Ovary (tissue), 9 donors: ENCODE data around the gene CSF2. TPM values are rescaled to one million over a fixed set of nuclear protein-coding genes. Genes with fewer than 3 reads are reported as not detected.

Experiments used
- DNase-seq, 5 donors: peaks; one replicate each; pipeline ENCODE4 v3.0.0-alpha.2; 2019 to 2020
- H3K27ac ChIP-seq, 2 donors: fragments of 200-600 bp; one replicate each; pipeline versions ENCODE4 v1.5.1 to v1.8.0; 2019 to 2022
- H3K27me3 ChIP-seq: fragments of 200-600 bp; one replicate; pipeline ENCODE4 v1.8.0; 2022
- H3K36me3 ChIP-seq: fragments of 200-600 bp; sonication (generic); one replicate; pipeline ENCODE4 v1.5.1; 2019
- H3K4me1 ChIP-seq: one replicate; pipeline ENCODE4 v1.8.1; 2013; ENCODE audit warnings: mild to moderate bottlenecking, moderate library complexity; ENCODE audit not compliant: insufficient read depth
- H3K4me3 ChIP-seq: fragments of 200-600 bp; sonication (generic); one replicate; pipeline ENCODE4 v1.5.1; 2017
- H3K9me3 ChIP-seq, 2 donors: fragments of 200-600 bp in 1 of 2; sonication (generic) in 1 of 2; one replicate each; pipeline versions ENCODE4 v1.5.1 to v1.8.1; 2013 to 2019; ENCODE audit warnings: mild to moderate bottlenecking in 1 of 2, moderate library complexity in 1 of 2
- CTCF ChIP-seq, 3 donors: fragments of 450-650 bp in 2 of 3; fragments of 200-600 bp in 1 of 3; IDR thresholded peaks; one replicate each; pipeline versions ENCODE4 v1.5.1 to v1.8.0; 2016 to 2022; ENCODE audit warnings: antibody characterized with exemption in 3 of 3, mild to moderate bottlenecking in 1 of 3
- EP300 ChIP-seq: sonication (generic); formaldehyde crosslinking; IDR thresholded peaks from one replicate; pipeline ENCODE4 v1.6.1; 2017; ENCODE audit warnings: antibody characterized with exemption
- POLR2A ChIP-seq: fragments of 450-650 bp; IDR thresholded peaks from one replicate; pipeline ENCODE4 v1.6.1; 2017; ENCODE audit warnings: antibody characterized with exemption, mild to moderate bottlenecking, moderate library complexity
- WGBS, 3 donors: extraction: QIAGEN DNeasy Blood & Tissue Kit in 1 of 3; methylation state at CpG; one replicate each; pipeline versions ENCODE4 v1.1.5 to v1.1.7; 2013 to 2017; 5-methylcytosine and 5-hydroxymethylcytosine counted together
- intact Hi-C, 4 donors: fragments of 100-400 bp; cut with DNase I; formaldehyde crosslinking; loops; one replicate each; pipeline versions ENCODE4 v1.11.0 to v1.15.1; 2022 to 2023
- polyA plus RNA-seq, 2 donors: library from polyadenylated mRNA; stranded (reverse); fragments of 200-250 nt in 1 of 2; fragments of 350-450 nt in 1 of 2; fragmentation: Illumina TruSeq in 1 of 2; extraction: RNeasy Lipid Tissue Mini Kit (QIAGEN cat#74804) in 1 of 2; gene quantifications; one replicate each; pipeline ENCODE4 v1.2.3, GENCODE V29; 2013 to 2014
- total RNA-seq, 7 donors: library from RNA; depleted of rRNA in 2 of 7; stranded (reverse); fragments of >200 nt in 2 of 7; fragmentation: NEBNext Ultra II Directional in 3 of 7; extraction: Animal tissue kit (Norgen Biotek cat#: 25700) in 3 of 7; gene quantifications; one replicate each; pipeline versions ENCODE4 v1.1.0 to v1.2.4, GENCODE V29; 2016 to 2023
- donor health status: DM: no; HTN: no; CAD: no; lungs with moderate emphysema.
- donor health status: DM: no; HTN: no; CAD: no.
- donor health status: Bipolar disorder and iron deficiency.
- donor health status: DM: yes; HTN: yes; CAD: no.
- donor health status: DM: no; HTN: no; CAD: no.
- donor health status: DM: yes; HTN: yes; CAD: no.

Gene CSF2
- total and polyA plus RNA-seq, 9 donors = 0.28 TPM; not detected in 8

- no peak overlapping the region for H3K4me3 ChIP-seq
- intact Hi-C loops = no loop called here
- no peaks in the 10 kb centered on the region for H3K4me1 ChIP-seq
- WGBS, 3 donors = 80 to 84% (median 80%) methylated on average over 11 of the region's 11 CpGs
- DNase-seq = no peak
- no peak overlapping the region for H3K27ac ChIP-seq
- no peaks in the 10 kb centered on the region for H3K27me3 ChIP-seq
- TF ChIP-seq EP300 (no peak), CTCF (IDR thresholded peaks at IDR 0.05) (no peak), POLR2A (no peak)
- H3K9me3 ChIP-seq = no peaks in the 10 kb centered on the region
- no peaks in the 10 kb centered on the region for H3K36me3 ChIP-seq
These were observed 2.7 kb downstream of the CSF2 start for GRCh38 chr5:132076202-132076830.

- Histone ChIP-seq H3K9me3 (no peaks in the 10 kb centered on the region), H3K4me1 (no peaks in the 10 kb centered on the region), H3K36me3 (no peaks in the 10 kb centered on the region), H3K4me3 (no peak overlapping the region), H3K27ac (no peak overlapping the region), H3K27me3 (no peaks in the 10 kb centered on the region)
- DNase-seq = no peak
- WGBS, 3 donors = 85 to 91% (median 86%) methylated on average over 8 of the region's 8 CpGs
- TF ChIP-seq POLR2A (no peak), EP300 (no peak), CTCF (IDR thresholded peaks at IDR 0.05) (no peak)
- intact Hi-C loops = no loop called here
These were observed 3.4 kb downstream of the CSF2 start for GRCh38 chr5:132076983-132077382.

- Histone ChIP-seq H3K36me3 (no peaks in the 10 kb centered on the region), H3K9me3 (no peaks in the 10 kb centered on the region), H3K4me3 (no peak overlapping the region), H3K4me1 (no peaks in the 10 kb centered on the region), H3K27ac (no peak overlapping the region), H3K27me3 (no peaks in the 10 kb centered on the region)
- WGBS, 3 donors = 74 to 80% (median 77%) methylated on average over 4 of the region's 4 CpGs
- no peak for TF ChIP-seq POLR2A
- no peak for TF ChIP-seq CTCF (IDR thresholded peaks at IDR 0.05)
- no peak for TF ChIP-seq EP300
- intact Hi-C loops = no loop called here
- no peak for DNase-seq
These were observed 5.5 kb downstream of the CSF2 start for GRCh38 chr5:132079081-132079480.

- WGBS, 3 donors = 70 to 94% (median 79%) methylated on average over 3 of the region's 3 CpGs
- H3K4me1 ChIP-seq = no peaks in the 10 kb centered on the region
- H3K36me3 ChIP-seq = no peaks in the 10 kb centered on the region
- H3K27me3 ChIP-seq = no peaks in the 10 kb centered on the region
- no peak overlapping the region for H3K27ac ChIP-seq
- H3K4me3 ChIP-seq = no peak overlapping the region
- intact Hi-C loops = no loop called here
- TF ChIP-seq POLR2A (no peak), EP300 (no peak), CTCF (IDR thresholded peaks at IDR 0.05) (no peak)
- no peaks in the 10 kb centered on the region for H3K9me3 ChIP-seq
- no peak for DNase-seq
These were observed 6.0 kb downstream of the CSF2 start for GRCh38 chr5:132079619-132080018.
